HepG2 (cell line): ENCODE data around the gene DDT. TPM values are rescaled to one million over a fixed set of nuclear protein-coding genes. Genes with fewer than 3 reads are reported as not detected.

ENCODE experiments used
- ELF3 ChIP-seq: IDR thresholded peaks from 2 replicates; pipeline ENCODE4 v1.6.1; 2016; ENCODE audit warnings: missing genetic modification reagents, missing compliant biosample characterization
- KLF9 ChIP-seq: IDR thresholded peaks from 2 replicates; pipeline ENCODE4 v1.6.1; 2016; ENCODE audit warnings: low read depth
- NFKBIZ ChIP-seq: IDR thresholded peaks from 2 replicates; pipeline ENCODE4 v1.6.1; 2018; ENCODE audit warnings: missing genetic modification reagents, missing compliant biosample characterization
- POLR2AphosphoS2 ChIP-seq: IDR thresholded peaks from 2 replicates; pipeline ENCODE4 v1.6.1; 2011; ENCODE audit warnings: low read depth, low read length, improper control_type of control experiment
- RFXANK ChIP-seq: IDR thresholded peaks from 2 replicates; pipeline ENCODE4 v1.6.1; 2016
- SPEN ChIP-seq: sonication (generic); formaldehyde crosslinking; IDR thresholded peaks from 2 replicates; pipeline ENCODE4 v1.5.1; 2020; ENCODE audit warnings: low read depth, mild to moderate bottlenecking, missing genetic modification reagents
- ZFP90 ChIP-seq: sonication (generic); formaldehyde crosslinking; IDR thresholded peaks from 2 replicates; pipeline ENCODE4 v1.8.0; 2022; ENCODE audit warnings: missing genetic modification reagents, mild to moderate bottlenecking, inconsistent platforms, borderline replicate concordance
- ZNF136 ChIP-seq: sonication (generic); formaldehyde crosslinking; IDR thresholded peaks from 2 replicates; pipeline ENCODE4 v1.8.1; 2022; ENCODE audit warnings: low read depth, mild to moderate bottlenecking, moderate library complexity, missing genetic modification reagents
- ZNF430 ChIP-seq: sonication (generic); formaldehyde crosslinking; IDR thresholded peaks from 2 replicates; pipeline ENCODE4 v1.9.0; 2021; ENCODE audit warnings: mild to moderate bottlenecking, missing genetic modification reagents
- ZNF484 ChIP-seq: sonication (generic); formaldehyde crosslinking; IDR thresholded peaks from 2 replicates; pipeline ENCODE4 v1.5.1; 2020; ENCODE audit warnings: mild to moderate bottlenecking, low read depth, missing genetic modification reagents, borderline replicate concordance
- ZNF547 ChIP-seq: sonication (generic); formaldehyde crosslinking; IDR thresholded peaks from 2 replicates; pipeline ENCODE4 v1.5.1; 2020; ENCODE audit warnings: mild to moderate bottlenecking, missing genetic modification reagents
- ZNF567 ChIP-seq: sonication (generic); formaldehyde crosslinking; IDR thresholded peaks from 2 replicates; pipeline ENCODE4 v1.8.1; 2023; ENCODE audit warnings: mild to moderate bottlenecking, missing genetic modification reagents, borderline replicate concordance
- ZNF598 ChIP-seq: sonication (generic); formaldehyde crosslinking; IDR thresholded peaks from 2 replicates; pipeline ENCODE4 v1.5.1; 2020; ENCODE audit warnings: mild to moderate bottlenecking, missing genetic modification reagents, borderline replicate concordance
- ZNF709 ChIP-seq: sonication (generic); formaldehyde crosslinking; IDR thresholded peaks from 2 replicates; pipeline ENCODE4 v1.5.0; 2020; ENCODE audit warnings: mild to moderate bottlenecking, missing genetic modification reagents
- ZNF777 ChIP-seq: sonication (generic); formaldehyde crosslinking; IDR thresholded peaks from 2 replicates; pipeline ENCODE4 v1.4.0; 2020; ENCODE audit warnings: missing genetic modification reagents
- ZNF879 ChIP-seq: sonication (generic); formaldehyde crosslinking; IDR thresholded peaks from 2 replicates; pipeline ENCODE4 v1.8.1; 2023; ENCODE audit warnings: missing genetic modification reagents
- polyA plus RNA-seq, 8 experiments: library from polyadenylated mRNA; depleted of rRNA in 3 of 8; stranded (reverse) in 7 of 8; unstranded in 1 of 8; fragments of >200 nt; fragmentation: Illumina TruSeq in 4 of 8; extraction: Trizol in 4 of 8; gene quantifications; 2 replicates each; pipeline versions ENCODE4 v1.2.1 to v1.2.3, GENCODE V29; 2011 to 2016; ENCODE audit warnings: low read depth in 4 of 8, missing spikeins in 1 of 8, mixed read lengths in 1 of 8; ENCODE audit not compliant: insufficient read depth in 1 of 8
- total RNA-seq, 5 experiments: library from RNA; depleted of rRNA; stranded (reverse); fragments of >200 nt; fragmentation: Illumina TruSeq; extraction: Trizol; gene quantifications; 2 replicates each; pipeline ENCODE4 v1.2.3, GENCODE V29; 2016; ENCODE audit warnings: low read depth in 1 of 5
- TF ChIP-seq, protein P1 (sequence below): fragments of 450-650 bp; IDR thresholded peaks from 2 replicates; pipeline ENCODE4 v1.6.1; 2016
- TF ChIP-seq, protein P2 (sequence below): sonication (generic); formaldehyde crosslinking; IDR thresholded peaks from 2 replicates; pipeline ENCODE4 v1.4.0; 2020; ENCODE audit warnings: mild to moderate bottlenecking, missing genetic modification reagents
- TF ChIP-seq, protein P3 (sequence below): sonication (generic); formaldehyde crosslinking; IDR thresholded peaks from 2 replicates; pipeline ENCODE4 v1.8.1; 2023; ENCODE audit warnings: missing genetic modification reagents, inconsistent platforms, borderline replicate concordance
- TF ChIP-seq, protein P4 (sequence below): sonication (generic); formaldehyde crosslinking; IDR thresholded peaks from 2 replicates; pipeline ENCODE4 v1.5.1; 2020; ENCODE audit warnings: missing genetic modification reagents, mild to moderate bottlenecking, borderline replicate concordance
- TF ChIP-seq, protein P5 (sequence below): IDR thresholded peaks from 2 replicates; pipeline ENCODE4 v1.6.1; 2016
- TF ChIP-seq, protein P6 (sequence below): sonication (generic); formaldehyde crosslinking; IDR thresholded peaks from 2 replicates; pipeline ENCODE4 v1.5.1; 2020; ENCODE audit warnings: mild to moderate bottlenecking, missing genetic modification reagents, moderate library complexity

DDT gene
- total and polyA plus RNA-seq, 2 of the 13 experiments (the other 11 are each of a cell fraction or from before 2014, with no cell fraction given) = 143 to 181 TPM

DNA sequence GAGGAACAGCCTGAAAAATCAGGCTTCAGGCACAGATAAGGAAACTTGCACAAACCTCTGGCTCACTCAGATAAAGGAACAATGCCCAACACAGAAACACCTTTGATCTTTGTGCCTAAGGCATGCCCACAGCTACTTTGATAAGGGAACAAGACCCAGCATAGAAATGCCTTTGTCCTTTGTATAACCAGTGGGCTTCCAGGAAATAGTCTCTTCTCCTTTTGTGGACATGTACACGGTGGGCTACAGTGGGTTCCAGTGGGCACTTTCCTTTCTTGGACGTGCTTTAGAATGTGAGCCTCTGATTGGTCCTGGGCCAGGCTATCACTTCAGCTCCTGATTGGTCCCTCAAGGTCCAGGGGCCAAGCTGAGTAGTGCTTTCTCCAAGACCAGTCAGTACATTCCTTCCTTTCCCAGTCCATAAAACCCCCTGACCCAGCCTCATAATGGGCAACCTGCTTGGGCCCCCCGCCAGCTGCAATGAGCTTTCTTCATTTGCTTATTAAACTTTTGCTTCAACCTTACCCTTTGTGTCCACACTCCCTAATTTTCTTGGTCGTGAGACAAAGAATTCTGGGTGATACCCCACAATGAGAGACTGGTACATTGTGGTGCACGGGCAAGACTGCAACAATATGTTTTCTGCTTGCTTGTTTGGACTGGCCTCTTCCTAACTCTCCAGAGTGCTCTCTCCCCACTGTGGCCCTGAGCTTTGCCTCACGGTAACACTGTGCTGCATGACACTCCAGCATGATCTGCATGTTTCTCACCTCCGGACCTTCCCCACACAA, 35.2 kb upstream of the DDT start (continued):
- TF ChIP-seq, protein P1, sequence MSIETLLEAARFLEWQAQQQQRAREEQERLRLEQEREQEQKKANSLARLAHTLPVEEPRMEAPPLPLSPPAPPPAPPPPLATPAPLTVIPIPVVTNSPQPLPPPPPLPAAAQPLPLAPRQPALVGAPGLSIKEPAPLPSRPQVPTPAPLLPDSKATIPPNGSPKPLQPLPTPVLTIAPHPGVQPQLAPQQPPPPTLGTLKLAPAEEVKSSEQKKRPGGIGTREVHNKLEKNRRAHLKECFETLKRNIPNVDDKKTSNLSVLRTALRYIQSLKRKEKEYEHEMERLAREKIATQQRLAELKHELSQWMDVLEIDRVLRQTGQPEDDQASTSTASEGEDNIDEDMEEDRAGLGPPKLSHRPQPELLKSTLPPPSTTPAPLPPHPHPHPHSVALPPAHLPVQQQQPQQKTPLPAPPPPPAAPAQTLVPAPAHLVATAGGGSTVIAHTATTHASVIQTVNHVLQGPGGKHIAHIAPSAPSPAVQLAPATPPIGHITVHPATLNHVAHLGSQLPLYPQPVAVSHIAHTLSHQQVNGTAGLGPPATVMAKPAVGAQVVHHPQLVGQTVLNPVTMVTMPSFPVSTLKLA = no peak
- TF ChIP-seq, protein P2, sequence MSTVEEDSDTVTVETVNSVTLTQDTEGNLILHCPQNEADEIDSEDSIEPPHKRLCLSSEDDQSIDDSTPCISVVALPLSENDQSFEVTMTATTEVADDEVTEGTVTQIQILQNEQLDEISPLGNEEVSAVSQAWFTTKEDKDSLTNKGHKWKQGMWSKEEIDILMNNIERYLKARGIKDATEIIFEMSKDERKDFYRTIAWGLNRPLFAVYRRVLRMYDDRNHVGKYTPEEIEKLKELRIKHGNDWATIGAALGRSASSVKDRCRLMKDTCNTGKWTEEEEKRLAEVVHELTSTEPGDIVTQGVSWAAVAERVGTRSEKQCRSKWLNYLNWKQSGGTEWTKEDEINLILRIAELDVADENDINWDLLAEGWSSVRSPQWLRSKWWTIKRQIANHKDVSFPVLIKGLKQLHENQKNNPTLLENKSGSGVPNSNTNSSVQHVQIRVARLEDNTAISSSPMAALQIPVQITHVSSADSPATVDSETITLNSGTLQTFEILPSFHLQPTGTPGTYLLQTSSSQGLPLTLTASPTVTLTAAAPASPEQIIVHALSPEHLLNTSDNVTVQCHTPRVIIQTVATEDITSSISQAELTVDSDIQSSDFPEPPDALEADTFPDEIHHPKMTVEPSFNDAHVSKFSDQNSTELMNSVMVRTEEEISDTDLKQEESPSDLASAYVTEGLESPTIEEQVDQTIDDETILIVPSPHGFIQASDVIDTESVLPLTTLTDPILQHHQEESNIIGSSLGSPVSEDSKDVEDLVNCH = no peak
- no peak; the same call in 1 of the 2 replicates for TF ChIP-seq ZNF709 (CRISPR knock-in tag)
- no peak for TF ChIP-seq ZNF777 (CRISPR knock-in tag)
- TF ChIP-seq KLF9 (CRISPR knock-in tag) = no peak
- TF ChIP-seq ZNF484 (CRISPR knock-in tag) = no peak
- TF ChIP-seq, protein P3, sequence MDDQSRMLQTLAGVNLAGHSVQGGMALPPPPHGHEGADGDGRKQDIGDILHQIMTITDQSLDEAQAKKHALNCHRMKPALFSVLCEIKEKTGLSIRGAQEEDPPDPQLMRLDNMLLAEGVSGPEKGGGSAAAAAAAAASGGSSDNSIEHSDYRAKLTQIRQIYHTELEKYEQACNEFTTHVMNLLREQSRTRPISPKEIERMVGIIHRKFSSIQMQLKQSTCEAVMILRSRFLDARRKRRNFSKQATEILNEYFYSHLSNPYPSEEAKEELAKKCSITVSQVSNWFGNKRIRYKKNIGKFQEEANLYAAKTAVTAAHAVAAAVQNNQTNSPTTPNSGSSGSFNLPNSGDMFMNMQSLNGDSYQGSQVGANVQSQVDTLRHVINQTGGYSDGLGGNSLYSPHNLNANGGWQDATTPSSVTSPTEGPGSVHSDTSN (CRISPR knock-in tag) = no peak
- no peak for TF ChIP-seq ZNF879 (CRISPR knock-in tag)
- TF ChIP-seq ZNF136 = no peak
- TF ChIP-seq, protein P4, sequence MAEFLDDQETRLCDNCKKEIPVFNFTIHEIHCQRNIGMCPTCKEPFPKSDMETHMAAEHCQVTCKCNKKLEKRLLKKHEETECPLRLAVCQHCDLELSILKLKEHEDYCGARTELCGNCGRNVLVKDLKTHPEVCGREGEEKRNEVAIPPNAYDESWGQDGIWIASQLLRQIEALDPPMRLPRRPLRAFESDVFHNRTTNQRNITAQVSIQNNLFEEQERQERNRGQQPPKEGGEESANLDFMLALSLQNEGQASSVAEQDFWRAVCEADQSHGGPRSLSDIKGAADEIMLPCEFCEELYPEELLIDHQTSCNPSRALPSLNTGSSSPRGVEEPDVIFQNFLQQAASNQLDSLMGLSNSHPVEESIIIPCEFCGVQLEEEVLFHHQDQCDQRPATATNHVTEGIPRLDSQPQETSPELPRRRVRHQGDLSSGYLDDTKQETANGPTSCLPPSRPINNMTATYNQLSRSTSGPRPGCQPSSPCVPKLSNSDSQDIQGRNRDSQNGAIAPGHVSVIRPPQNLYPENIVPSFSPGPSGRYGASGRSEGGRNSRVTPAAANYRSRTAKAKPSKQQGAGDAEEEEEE (CRISPR knock-in tag) = no peak
- TF ChIP-seq, protein P5, sequence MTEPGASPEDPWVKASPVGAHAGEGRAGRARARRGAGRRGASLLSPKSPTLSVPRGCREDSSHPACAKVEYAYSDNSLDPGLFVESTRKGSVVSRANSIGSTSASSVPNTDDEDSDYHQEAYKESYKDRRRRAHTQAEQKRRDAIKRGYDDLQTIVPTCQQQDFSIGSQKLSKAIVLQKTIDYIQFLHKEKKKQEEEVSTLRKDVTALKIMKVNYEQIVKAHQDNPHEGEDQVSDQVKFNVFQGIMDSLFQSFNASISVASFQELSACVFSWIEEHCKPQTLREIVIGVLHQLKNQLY (CRISPR knock-in tag) = peak; percentile 44
- 0 out of 2 replicates have a peak, but pooled peaks have one; percentile 10 for TF ChIP-seq ZFP90
- no peak for TF ChIP-seq SPEN (CRISPR knock-in tag)
- no peak for TF ChIP-seq NFKBIZ (CRISPR knock-in tag)
- TF ChIP-seq POLR2AphosphoS2 = no peak
- TF ChIP-seq ELF3 (CRISPR knock-in tag) = peak; percentile 81
- TF ChIP-seq ZNF567 (CRISPR knock-in tag) = no peak; the same call in 1 of the 2 replicates
- no peak for TF ChIP-seq RFXANK
- TF ChIP-seq ZNF430 (CRISPR knock-in tag) = no peak
- TF ChIP-seq ZNF598 (CRISPR knock-in tag) = no peak
- TF ChIP-seq ZNF547 (CRISPR knock-in tag) = no peak
- TF ChIP-seq, protein P6, sequence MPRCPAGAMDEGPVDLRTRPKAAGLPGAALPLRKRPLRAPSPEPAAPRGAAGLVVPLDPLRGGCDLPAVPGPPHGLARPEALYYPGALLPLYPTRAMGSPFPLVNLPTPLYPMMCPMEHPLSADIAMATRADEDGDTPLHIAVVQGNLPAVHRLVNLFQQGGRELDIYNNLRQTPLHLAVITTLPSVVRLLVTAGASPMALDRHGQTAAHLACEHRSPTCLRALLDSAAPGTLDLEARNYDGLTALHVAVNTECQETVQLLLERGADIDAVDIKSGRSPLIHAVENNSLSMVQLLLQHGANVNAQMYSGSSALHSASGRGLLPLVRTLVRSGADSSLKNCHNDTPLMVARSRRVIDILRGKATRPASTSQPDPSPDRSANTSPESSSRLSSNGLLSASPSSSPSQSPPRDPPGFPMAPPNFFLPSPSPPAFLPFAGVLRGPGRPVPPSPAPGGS (CRISPR knock-in tag) = no peak
